ENCODE results near the gene MYLK.

MYLK gene

DNA sequence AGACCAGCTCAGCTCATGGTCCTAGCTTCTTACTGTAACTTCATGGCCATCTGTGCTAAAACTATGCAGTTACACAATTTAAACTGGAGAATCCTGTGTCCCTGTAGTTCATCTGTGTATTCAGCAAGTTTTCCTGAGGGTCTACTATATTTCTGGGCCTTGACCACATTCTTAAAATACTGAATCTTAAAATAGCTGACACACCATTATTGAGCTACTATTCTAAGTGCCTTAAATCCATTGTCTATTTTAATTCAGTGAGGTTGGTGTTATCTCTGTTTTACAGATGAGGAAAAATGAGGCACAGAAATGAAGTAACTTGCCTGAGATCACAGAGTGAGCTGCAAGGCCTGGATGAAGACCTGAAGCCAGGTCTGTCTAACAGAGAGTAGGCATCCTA lies 22.0 kb downstream of the MYLK start:
- TF ChIP-seq, protein P1, sequence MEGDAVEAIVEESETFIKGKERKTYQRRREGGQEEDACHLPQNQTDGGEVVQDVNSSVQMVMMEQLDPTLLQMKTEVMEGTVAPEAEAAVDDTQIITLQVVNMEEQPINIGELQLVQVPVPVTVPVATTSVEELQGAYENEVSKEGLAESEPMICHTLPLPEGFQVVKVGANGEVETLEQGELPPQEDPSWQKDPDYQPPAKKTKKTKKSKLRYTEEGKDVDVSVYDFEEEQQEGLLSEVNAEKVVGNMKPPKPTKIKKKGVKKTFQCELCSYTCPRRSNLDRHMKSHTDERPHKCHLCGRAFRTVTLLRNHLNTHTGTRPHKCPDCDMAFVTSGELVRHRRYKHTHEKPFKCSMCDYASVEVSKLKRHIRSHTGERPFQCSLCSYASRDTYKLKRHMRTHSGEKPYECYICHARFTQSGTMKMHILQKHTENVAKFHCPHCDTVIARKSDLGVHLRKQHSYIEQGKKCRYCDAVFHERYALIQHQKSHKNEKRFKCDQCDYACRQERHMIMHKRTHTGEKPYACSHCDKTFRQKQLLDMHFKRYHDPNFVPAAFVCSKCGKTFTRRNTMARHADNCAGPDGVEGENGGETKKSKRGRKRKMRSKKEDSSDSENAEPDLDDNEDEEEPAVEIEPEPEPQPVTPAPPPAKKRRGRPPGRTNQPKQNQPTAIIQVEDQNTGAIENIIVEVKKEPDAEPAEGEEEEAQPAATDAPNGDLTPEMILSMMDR (IDR thresholded peaks at IDR 0.05; ENCODE audit: extremely low read depth, missing control alignments) = no peak
- no peak for DNase-seq (ENCODE audit: low spot score)

- TF ChIP-seq, protein P1 (IDR thresholded peaks at IDR 0.05; ENCODE audit: extremely low read depth, missing control alignments) = no peak
Observed at GRCh38 chr3:123861081-123861836, 22.9 kb downstream of the MYLK start.

DNA sequence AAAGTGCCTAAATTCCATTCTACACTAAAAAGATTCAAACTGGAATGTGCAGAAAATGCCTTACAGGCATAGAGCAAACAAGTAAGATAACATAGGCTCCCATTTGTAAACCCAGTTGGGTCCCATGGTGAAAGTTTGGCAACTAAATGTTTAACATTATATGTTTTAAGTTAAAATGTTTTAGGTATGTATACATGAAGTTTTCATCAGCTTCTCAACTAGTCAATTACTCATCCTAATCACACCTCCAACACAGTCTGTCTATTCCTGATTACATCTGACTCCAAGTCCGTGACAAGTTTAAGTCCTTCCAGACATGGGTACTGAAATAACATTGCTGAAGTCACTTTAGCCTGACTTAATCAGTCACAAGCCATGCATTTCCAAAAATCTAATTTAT lies 25.0 kb downstream of the MYLK start:
- DNase-seq (ENCODE audit: low spot score) = no peak
- TF ChIP-seq, protein P1 (IDR thresholded peaks at IDR 0.05; ENCODE audit: extremely low read depth, missing control alignments) = no peak

More at GRCh38 chr3:123861081-123861836, 22.9 kb downstream of the MYLK start:
- DNase-seq (ENCODE audit: low spot score) = no peak

DNA sequence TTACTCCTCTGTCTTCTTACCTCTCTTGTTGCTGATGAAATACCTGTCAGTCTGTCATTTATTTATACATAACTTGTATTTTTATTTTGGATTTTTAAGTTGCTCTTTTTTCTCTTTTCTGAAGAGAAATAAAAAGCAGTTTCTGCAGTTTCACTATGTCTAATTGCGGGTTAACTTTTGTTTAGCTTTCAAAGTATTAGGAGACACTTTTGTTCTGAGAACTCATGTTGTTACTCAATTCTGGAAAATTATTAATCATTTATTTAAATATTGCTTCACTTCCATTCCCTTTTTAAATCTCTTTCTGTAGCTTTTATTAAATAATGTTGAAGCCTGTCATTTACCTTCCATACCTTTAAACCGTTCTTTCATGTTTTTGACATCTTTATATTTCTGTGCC lies 29.2 kb downstream of the MYLK start:
- DNase-seq (ENCODE audit: low spot score) = no peak
- TF ChIP-seq, protein P1 (IDR thresholded peaks at IDR 0.05; ENCODE audit: extremely low read depth, missing control alignments) = no peak

DNA sequence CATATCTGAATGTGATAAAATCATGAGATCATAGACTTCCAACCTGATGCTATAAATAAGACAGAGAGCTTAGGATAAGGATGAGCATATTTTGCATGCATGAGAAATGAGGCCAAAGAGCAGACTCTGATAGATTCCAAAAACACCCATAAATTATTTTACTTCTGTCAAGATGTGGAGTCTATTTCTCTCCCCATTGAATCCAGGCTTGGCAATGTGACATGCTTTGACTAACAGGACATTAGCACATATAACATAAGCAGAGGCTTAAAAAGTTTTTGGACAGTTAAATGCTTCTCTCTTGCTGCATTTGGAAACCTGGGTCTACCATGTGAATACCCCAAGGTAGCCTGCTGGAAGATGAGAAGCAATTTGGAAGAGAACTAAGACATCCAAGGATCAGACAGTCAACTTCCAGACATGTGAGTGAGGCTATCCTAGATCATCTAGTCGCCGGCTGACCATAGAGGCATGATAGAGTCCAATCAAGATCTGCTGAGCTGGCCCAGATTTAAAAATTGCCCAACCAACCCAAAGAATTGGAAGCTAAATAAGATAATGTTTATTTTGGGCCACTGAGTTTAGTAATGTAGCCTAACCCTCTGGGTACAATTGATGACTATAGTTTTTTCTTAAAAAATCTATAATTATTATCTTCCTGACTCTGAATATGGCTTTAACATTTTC lies 30.3 kb downstream of the MYLK start:
- TF ChIP-seq, protein P1 (IDR thresholded peaks at IDR 0.05; ENCODE audit: extremely low read depth, missing control alignments) = no peak
- DNase-seq (ENCODE audit: low spot score) = no peak

DNA sequence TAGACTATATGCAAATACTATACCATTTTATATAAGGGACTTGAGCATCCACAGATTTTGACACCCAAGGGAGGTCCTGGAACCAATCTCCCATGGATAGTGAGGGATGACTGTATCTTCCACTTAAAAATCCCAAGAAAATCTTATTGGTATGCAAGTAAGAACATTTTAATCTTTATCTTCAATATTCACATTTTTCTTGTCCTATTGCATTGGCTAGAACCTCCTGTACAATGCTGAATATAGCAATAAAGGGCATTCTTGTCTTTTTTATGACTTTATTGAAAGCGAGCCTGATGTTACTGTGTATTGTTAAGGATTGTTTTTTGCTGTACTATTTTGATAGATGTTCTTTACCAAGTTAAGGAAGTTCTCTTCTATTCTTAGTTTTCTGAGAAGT lies 36.9 kb downstream of the MYLK start:
- DNase-seq (ENCODE audit: low spot score) = no peak
- TF ChIP-seq, protein P1 (IDR thresholded peaks at IDR 0.05; ENCODE audit: extremely low read depth, missing control alignments) = no peak

GRCh38 chr3:123843668-123844067 lies 40.5 kb downstream of the MYLK start:
- TF ChIP-seq, protein P1 (IDR thresholded peaks at IDR 0.05; ENCODE audit: extremely low read depth, missing control alignments) = no peak
- DNase-seq (ENCODE audit: low spot score) = no peak

All from GM20000 (cell line).